NB4 (cell line): ENCODE measurements around the gene SLC6A19.

Source experiments
- DNase-seq: peaks from one replicate; pipeline ENCODE4 v3.0.0; 2010; ENCODE audit warnings: low read depth
- H3K4me3 ChIP-seq: one replicate; pipeline ENCODE4 v1.5.1; 2011; ENCODE audit warnings: mild to moderate bottlenecking, low read depth, low read length, moderate library complexity
- CTCF ChIP-seq: IDR thresholded peaks from one replicate; pipeline ENCODE4 v1.5.1; 2012; ENCODE audit warnings: low read depth, low read length
- MYC ChIP-seq: IDR thresholded peaks from 2 replicates; pipeline ENCODE4 v1.6.1; 2011; ENCODE audit warnings: low read depth, low read length
- POLR2A ChIP-seq: IDR thresholded peaks from 2 replicates; pipeline ENCODE4 v1.6.1; 2011; ENCODE audit warnings: mild to moderate bottlenecking; ENCODE audit not compliant: insufficient read length; ENCODE audit errors: extremely low read depth
- TF ChIP-seq, protein P1 (sequence below): IDR thresholded peaks from 2 replicates; pipeline ENCODE4 v1.6.1; 2011; ENCODE audit warnings: low read depth, low read length

The SLC6A19 gene

GRCh38 chr5:1249366-1250280 is 48.2 kb downstream of the SLC6A19 start:
- no peak for DNase-seq
- TF ChIP-seq CTCF (no peak), MYC (no peak), POLR2A (no peak)
- TF ChIP-seq, protein P1, sequence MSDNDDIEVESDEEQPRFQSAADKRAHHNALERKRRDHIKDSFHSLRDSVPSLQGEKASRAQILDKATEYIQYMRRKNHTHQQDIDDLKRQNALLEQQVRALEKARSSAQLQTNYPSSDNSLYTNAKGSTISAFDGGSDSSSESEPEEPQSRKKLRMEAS: no peak

GRCh38 chr5:1251678-1252580 is 50.5 kb downstream of the SLC6A19 start:
- no peak for DNase-seq

More at GRCh38 chr5:1249366-1250280, 48.2 kb downstream of the SLC6A19 start:
- H3K4me3 ChIP-seq: no peak overlapping the region

DNA sequence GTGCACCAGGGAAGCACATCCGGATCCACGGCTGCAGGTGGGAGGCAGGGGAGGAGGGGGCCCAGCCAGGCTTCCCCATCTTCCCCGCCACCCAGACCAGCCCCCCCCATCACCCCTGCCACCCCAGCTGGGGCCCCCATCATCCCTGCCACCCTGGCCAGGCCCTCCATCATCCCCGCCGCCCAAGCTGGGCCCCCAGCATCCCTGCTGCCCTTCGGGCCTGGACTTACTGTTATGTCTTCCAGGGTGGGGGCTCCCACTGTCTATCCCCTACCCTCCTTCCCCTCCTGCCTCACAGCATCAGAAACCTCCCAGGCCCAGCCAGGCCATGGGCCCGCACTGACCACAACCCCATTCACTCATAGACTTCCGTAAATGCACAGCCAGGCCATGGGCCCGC is 51.3 kb downstream of the SLC6A19 start:
- no peak overlapping the region for H3K4me3 ChIP-seq
- TF ChIP-seq CTCF (no peak), MYC (no peak), POLR2A (no peak)
- TF ChIP-seq, protein P1: no peak
- no peak for DNase-seq

More at GRCh38 chr5:1251678-1252580, 50.5 kb downstream of the SLC6A19 start:
- no peak overlapping the region for H3K4me3 ChIP-seq
- no peak for TF ChIP-seq POLR2A
- TF ChIP-seq MYC: no peak
- TF ChIP-seq, protein P1: no peak
- TF ChIP-seq CTCF: no peak

DNA sequence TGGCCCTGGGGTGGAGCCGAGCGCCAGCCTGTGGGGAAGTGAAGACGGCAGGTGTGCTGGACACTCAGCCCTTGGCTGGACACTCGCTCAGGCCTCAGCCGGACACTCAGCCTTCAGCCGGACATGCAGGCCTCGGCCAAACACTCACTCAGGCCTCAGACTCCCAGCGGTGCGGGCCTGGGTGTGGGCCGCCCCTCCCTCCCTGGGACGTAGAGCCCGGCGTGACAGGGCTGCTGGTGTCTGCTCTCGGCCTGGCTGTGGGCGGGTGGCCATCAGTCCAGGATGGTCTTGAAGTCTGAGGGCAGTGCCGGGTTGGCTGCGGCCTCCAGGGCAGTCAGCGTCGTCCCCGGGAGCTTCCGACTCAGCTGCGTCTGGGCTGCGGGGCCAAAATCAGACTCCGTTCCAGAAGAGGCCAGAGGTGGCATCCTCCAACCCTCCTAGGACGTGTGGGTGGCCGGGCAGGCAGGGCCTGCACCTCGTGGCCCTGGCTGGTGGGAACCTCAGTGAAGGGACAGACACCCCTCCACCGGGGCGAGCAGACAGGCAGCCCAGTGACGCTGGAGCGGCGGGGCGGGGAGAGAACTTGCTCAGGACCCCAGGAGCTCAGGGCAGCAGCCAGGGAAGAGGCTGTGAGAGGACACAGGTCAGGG is 52.2 kb downstream of the SLC6A19 start:
- no peak overlapping the region for H3K4me3 ChIP-seq
- TF ChIP-seq, protein P1: no peak
- TF ChIP-seq POLR2A: no peak
- TF ChIP-seq MYC: no peak
- TF ChIP-seq CTCF: no peak

GRCh38 chr5:1254196-1254595 is 52.8 kb downstream of the SLC6A19 start:
- DNase-seq: no peak
- H3K4me3 ChIP-seq: no peak overlapping the region
- TF ChIP-seq, protein P1: no peak
- TF ChIP-seq CTCF: no peak
- TF ChIP-seq POLR2A: no peak
- no peak for TF ChIP-seq MYC

More for the DNA sequence above, 52.2 kb downstream of the SLC6A19 start:
- no peak for DNase-seq
